ENCODE results near the gene WFDC9. TPM values are rescaled to one million over a fixed set of nuclear protein-coding genes. Genes with fewer than 3 reads are reported as not detected.
"Not testable (repeated sequence)": the region's sequence is repeated elsewhere in the genome, so short reads cannot be mapped to it uniquely, and the experiment has no call there.

Gene WFDC9
- total RNA-seq, 2 donors from 2014 or later, result not detected

DNA sequence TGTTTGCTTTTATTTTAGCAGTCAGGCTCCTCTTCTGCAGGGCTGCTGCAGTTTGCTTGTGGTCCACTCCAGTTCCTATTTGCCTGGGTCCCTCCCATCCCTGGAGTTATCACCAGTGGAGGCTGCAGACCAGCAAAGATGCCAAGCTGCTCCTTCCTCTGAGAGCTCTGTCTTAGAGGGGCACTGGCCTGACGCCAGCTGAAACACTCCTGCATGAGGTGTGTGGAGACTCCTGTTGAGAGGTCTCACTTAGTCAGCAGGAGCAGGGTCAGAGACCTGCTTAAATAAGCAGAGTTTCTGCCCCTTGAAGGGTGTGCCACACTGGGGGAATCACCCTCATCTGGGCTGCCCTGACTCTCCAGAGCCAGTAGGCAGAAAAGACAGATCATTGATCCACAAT lies 35.8 kb downstream of the WFDC9 start:
- intact Hi-C loops (cut with DNase I), result loop anchor here in 1 of 2 donors (10.0 kb wide), 1 partner anchor 60 kb away; the partner anchor contains the start of gene WFDC6
- no peak for DNase-seq (ENCODE audit: low spot score)

DNA sequence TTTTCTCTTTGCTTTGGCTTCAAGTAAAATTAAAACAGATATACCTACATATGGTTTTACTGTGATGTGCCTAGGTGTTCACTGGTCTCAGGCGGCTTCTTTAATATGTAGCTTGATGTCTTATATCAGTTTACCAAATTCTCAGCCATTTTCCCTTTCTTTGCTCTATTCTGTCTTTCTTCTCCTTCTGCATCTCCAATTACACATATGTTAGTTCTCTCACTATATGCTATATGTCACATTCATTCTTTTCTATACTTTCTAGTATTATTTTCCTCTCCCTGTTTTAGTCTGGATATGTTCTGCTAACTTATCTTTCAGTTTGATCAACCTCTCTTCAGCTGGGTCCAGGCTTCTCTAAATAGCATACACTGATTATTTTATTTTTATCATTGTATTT lies 37.6 kb downstream of the WFDC9 start:
- intact Hi-C loops (cut with DNase I), result loop anchor here in 1 of 2 donors (10.0 kb wide), 1 partner anchor 59 kb away; the partner anchor contains the start of gene WFDC6

GRCh38 chr20:45592574-45593189 lies 38.4 kb downstream of the WFDC9 start:
- intact Hi-C loops (cut with DNase I), result loop anchor here in 1 of 2 donors (10.0 kb wide), 1 partner anchor 58 kb away; the partner anchor contains the start of gene WFDC6
- DNase-seq (ENCODE audit: low spot score), result no peak

More for the DNA sequence above, 37.6 kb downstream of the WFDC9 start:
- DNase-seq (ENCODE audit: low spot score), result no peak

- DNase-seq (ENCODE audit: low spot score), result no peak
- intact Hi-C loops (cut with DNase I), result loop anchor here in 1 of 2 donors (10.0 kb wide), 1 partner anchor 55 kb away; the partner anchor contains the start of gene WFDC6
Measured at GRCh38 chr20:45589725-45590124, 41.4 kb downstream of the WFDC9 start.

GRCh38 chr20:45588800-45589199 lies 42.3 kb downstream of the WFDC9 start:
- intact Hi-C loops (cut with DNase I), result no loop called here
- DNase-seq (ENCODE audit: low spot score), result no peak

- DNase-seq (ENCODE audit: low spot score); intact Hi-C loops (cut with DNase I): not testable (repeated sequence)
Measured at GRCh38 chr20:45585986-45586385, 45.1 kb downstream of the WFDC9 start.

- intact Hi-C loops (cut with DNase I); DNase-seq (ENCODE audit: low spot score): not testable (repeated sequence)
Measured at GRCh38 chr20:45584294-45584693, 46.8 kb downstream of the WFDC9 start.

GRCh38 chr20:45583502-45583901 lies 47.6 kb downstream of the WFDC9 start:
- no peak for DNase-seq (ENCODE audit: low spot score)
- intact Hi-C loops (cut with DNase I), result no loop called here

DNA sequence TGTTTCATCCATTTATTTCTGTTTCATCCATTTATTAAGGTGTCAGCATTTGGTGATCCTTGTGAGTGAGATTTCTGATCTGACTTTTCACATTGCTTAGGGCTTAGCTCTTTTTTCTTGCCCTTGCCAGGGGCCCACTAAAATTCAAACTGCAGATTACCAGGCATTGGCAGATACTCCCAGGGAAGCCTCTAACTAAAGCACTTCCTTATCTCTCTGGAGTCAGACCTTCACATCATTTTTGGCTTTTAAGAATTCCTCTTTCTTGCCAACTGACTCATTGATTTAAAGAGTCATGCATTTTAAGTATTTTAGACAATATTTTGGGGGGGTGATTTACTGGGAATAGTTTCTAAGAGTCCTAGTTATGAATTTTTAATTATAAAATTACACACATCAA lies 49.4 kb downstream of the WFDC9 start:
- no peak for DNase-seq (ENCODE audit: low spot score)
- intact Hi-C loops (cut with DNase I), result no loop called here

- DNase-seq (ENCODE audit: low spot score), result no peak
- intact Hi-C loops (cut with DNase I), result no loop called here
Measured at GRCh38 chr20:45579184-45579583, 51.9 kb downstream of the WFDC9 start, which contains the start of gene WFDC8. Gene WFDC8, minus strand, starts transcription at chr20:45579284. Its CDS starts 37 bp downstream, at chr20:45579247.

GRCh38 chr20:45578231-45578630 lies 52.9 kb downstream of the WFDC9 start:
- no peak for DNase-seq (ENCODE audit: low spot score)
- intact Hi-C loops (cut with DNase I), result no loop called here

GRCh38 chr20:45576995-45577394 lies 54.1 kb downstream of the WFDC9 start:
- intact Hi-C loops (cut with DNase I), result no loop called here
- DNase-seq (ENCODE audit: low spot score), result no peak

DNA sequence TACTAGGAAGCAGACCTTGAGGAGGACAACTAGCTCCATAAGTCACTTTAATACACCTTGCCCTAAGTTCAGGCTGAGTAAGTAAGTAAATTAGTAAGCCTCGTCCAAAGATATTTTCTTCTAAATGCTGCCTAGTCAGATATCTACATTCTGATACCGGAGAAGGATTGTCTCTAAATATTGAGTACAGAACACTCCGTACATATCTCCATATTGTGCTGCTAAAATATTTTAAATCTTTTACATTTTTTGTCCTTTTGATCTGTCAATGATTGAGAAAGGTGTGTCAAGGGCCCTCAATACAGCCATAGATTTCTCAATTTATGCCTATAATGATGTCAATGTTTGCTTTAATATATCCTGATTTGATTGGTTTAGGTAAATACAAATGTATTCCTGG lies 55.2 kb downstream of the WFDC9 start:
- DNase-seq (ENCODE audit: low spot score), result no peak

DNA sequence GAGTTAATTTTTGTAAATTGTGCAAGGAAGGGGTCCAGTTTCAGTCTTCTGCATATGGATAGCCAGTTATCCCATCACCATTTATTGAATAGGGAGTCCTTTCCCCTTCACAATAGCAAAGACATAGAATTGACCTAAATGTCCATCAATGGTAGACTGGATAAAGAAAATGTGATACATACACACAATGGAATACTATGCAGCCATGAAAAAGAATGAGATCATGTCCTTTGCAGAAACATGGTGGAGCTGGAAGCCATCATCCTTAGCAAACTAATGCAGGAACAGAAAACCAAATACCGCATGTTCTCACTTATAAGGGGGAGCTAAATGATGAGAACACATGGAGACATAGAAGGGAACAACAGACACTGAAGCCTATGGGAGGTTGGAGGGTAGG lies 61.4 kb downstream of the WFDC9 start:
- intact Hi-C loops (cut with DNase I); DNase-seq (ENCODE audit: low spot score): not testable (repeated sequence)

More for the DNA sequence above, 55.2 kb downstream of the WFDC9 start:
- intact Hi-C loops (cut with DNase I), result no loop called here

- intact Hi-C loops (cut with DNase I), result no loop called here
- DNase-seq (ENCODE audit: low spot score), result no peak
Measured at GRCh38 chr20:45564760-45565276, 66.3 kb downstream of the WFDC9 start.

Other genes with a start within 250 kb of the WFDC9 start
- gene DBNDD2, start 223.0 kb downstream of the WFDC9 start, total RNA-seq, result 100 to 1,000 TPM; 119 to 141 TPM
- 100 to 1,000 TPM; 120 to 138 TPM for gene PIGT, start 215.1 kb downstream of the WFDC9 start, total RNA-seq
- gene WFDC2, start 161.5 kb downstream of the WFDC9 start, total RNA-seq, result 10 to 100 TPM; 38.0 to 57.7 TPM
- not detected for gene SPINT3, start 115.7 kb downstream of the WFDC9 start, total RNA-seq
- gene WFDC6, start 91.8 kb downstream of the WFDC9 start, total RNA-seq, result not detected
- gene EPPIN, start 83.9 kb downstream of the WFDC9 start, total RNA-seq, result not detected
- gene WFDC8, start 52.0 kb downstream of the WFDC9 start, total RNA-seq, result not detected
- gene WFDC10A, start 1.5 kb downstream of the WFDC9 start, total RNA-seq, result not detected
- gene WFDC11, start 39.0 kb upstream of the WFDC9 start, total RNA-seq, result not detected
- gene WFDC13, start 70.8 kb upstream of the WFDC9 start, total RNA-seq, result not detected
- under 1 TPM in 1 of 2 donors, not detected in 1; 0.48 TPM for gene WFDC10B, start 73.7 kb upstream of the WFDC9 start, total RNA-seq
- gene SPINT4, start 91.1 kb upstream of the WFDC9 start, total RNA-seq, result not detected
- 1 to 10 TPM in 1 of 2 donors, not detected in 1; 4.7 TPM for gene WFDC3, start 160.6 kb upstream of the WFDC9 start, total RNA-seq
- 10 to 100 TPM; 20.3 to 23.7 TPM for gene DNTTIP1, start 160.7 kb upstream of the WFDC9 start, total RNA-seq
- under 1 TPM in 1 of 2 donors, not detected in 1; 0.79 TPM for gene UBE2C, start 181.4 kb upstream of the WFDC9 start, total RNA-seq
- gene TNNC2, start 196.0 kb upstream of the WFDC9 start, total RNA-seq, result under 1 TPM; 0.48 to 0.60 TPM
- 10 to 100 TPM; 35.8 to 55.4 TPM for gene SNX21, start 202.5 kb upstream of the WFDC9 start, total RNA-seq
- 10 to 100 TPM; 12.2 to 14.1 TPM for gene ACOT8, start 226.1 kb upstream of the WFDC9 start, total RNA-seq
- gene ZSWIM3, start 226.3 kb upstream of the WFDC9 start, total RNA-seq, result 1 to 10 TPM; 2.3 to 2.5 TPM
- 1 to 10 TPM; 6.5 to 7.0 TPM for gene ZSWIM1, start 249.9 kb upstream of the WFDC9 start, total RNA-seq

All from posterior vena cava (tissue), 2 donors.